ENCODE measurements around the gene KAZN. TPM values are rescaled to one million over a fixed set of nuclear protein-coding genes. Genes with fewer than 3 reads are reported as not detected.

Gene KAZN
- total RNA-seq, 2 experiments from 2014 or later = 0.30 to 0.42 TPM

- ChIA-PET CTCF (no interaction called here), POLR2A (no interaction called here)
These were observed 101.1 kb downstream of the KAZN start for GRCh38 chr1:14699620-14700019.

- ChIA-PET POLR2A (no interaction called here), CTCF (no interaction called here)
These were observed 106.4 kb downstream of the KAZN start for GRCh38 chr1:14704846-14705245.

- ChIA-PET POLR2A (no interaction called here), CTCF (no interaction called here)
These were observed 107.3 kb downstream of the KAZN start for GRCh38 chr1:14705824-14706223.

GRCh38 chr1:14706631-14707030 lies 108.1 kb downstream of the KAZN start:
- ChIA-PET CTCF (no interaction called here), POLR2A (no interaction called here)

- POLR2A ChIA-PET = no interaction called here
- CTCF ChIA-PET = no interaction called here
These were observed 109.3 kb downstream of the KAZN start for GRCh38 chr1:14707531-14708445.

GRCh38 chr1:14710331-14710730 lies 111.8 kb downstream of the KAZN start:
- CTCF ChIA-PET = no interaction called here
- POLR2A ChIA-PET = no interaction called here

- CTCF ChIA-PET = interaction anchor here (0.5 kb wide), 1 partner anchor 652 kb away, joined by 4 read pairs; no protein-coding TSS in a partner anchor
These were observed 113.7 kb downstream of the KAZN start for GRCh38 chr1:14712136-14712535.

GRCh38 chr1:14713077-14713476 lies 114.6 kb downstream of the KAZN start:
- POLR2A ChIA-PET = no interaction called here
- CTCF ChIA-PET = no interaction called here

More at GRCh38 chr1:14712136-14712535, 113.7 kb downstream of the KAZN start:
- POLR2A ChIA-PET = no interaction called here

- POLR2A ChIA-PET = no interaction called here
- CTCF ChIA-PET = no interaction called here
These were observed 116.8 kb downstream of the KAZN start for GRCh38 chr1:14715266-14715665.

GRCh38 chr1:14715802-14716201 lies 117.3 kb downstream of the KAZN start:
- CTCF ChIA-PET = no interaction called here
- POLR2A ChIA-PET = no interaction called here

GRCh38 chr1:14716474-14716873 lies 118.0 kb downstream of the KAZN start:
- ChIA-PET POLR2A (no interaction called here), CTCF (no interaction called here)

- ChIA-PET CTCF (no interaction called here), POLR2A (no interaction called here)
These were observed 120.0 kb downstream of the KAZN start for GRCh38 chr1:14718476-14718875.

GRCh38 chr1:14723401-14723800 lies 124.9 kb downstream of the KAZN start:
- POLR2A ChIA-PET = no interaction called here
- CTCF ChIA-PET = no interaction called here

GRCh38 chr1:14724246-14724645 lies 125.8 kb downstream of the KAZN start:
- CTCF ChIA-PET = no interaction called here
- POLR2A ChIA-PET = no interaction called here

- POLR2A ChIA-PET = no interaction called here
- CTCF ChIA-PET = no interaction called here
These were observed 126.2 kb downstream of the KAZN start for GRCh38 chr1:14724678-14725077.

GRCh38 chr1:14725238-14725637 lies 126.8 kb downstream of the KAZN start:
- ChIA-PET CTCF (no interaction called here), POLR2A (no interaction called here)

GRCh38 chr1:14725695-14726094 lies 127.2 kb downstream of the KAZN start:
- POLR2A ChIA-PET = no interaction called here
- CTCF ChIA-PET = no interaction called here

- POLR2A ChIA-PET = no interaction called here
These were observed 128.1 kb downstream of the KAZN start for GRCh38 chr1:14726606-14727005.

GRCh38 chr1:14728516-14728915 lies 130.0 kb downstream of the KAZN start:
- ChIA-PET CTCF (no interaction called here), POLR2A (no interaction called here)

More at GRCh38 chr1:14726606-14727005, 128.1 kb downstream of the KAZN start:
- CTCF ChIA-PET = no interaction called here

- ChIA-PET POLR2A (no interaction called here), CTCF (no interaction called here)
These were observed 134.2 kb downstream of the KAZN start for GRCh38 chr1:14732728-14733047.

GRCh38 chr1:14733048-14733778 lies 134.7 kb downstream of the KAZN start:
- POLR2A ChIA-PET = no interaction called here
- CTCF ChIA-PET = no interaction called here

- ChIA-PET POLR2A (no interaction called here), CTCF (no interaction called here)
These were observed 135.3 kb downstream of the KAZN start for GRCh38 chr1:14733779-14734140.

All from activated CD8-positive, alpha-beta memory T cell treated with anti-CD3 and anti-CD28 coated beads for 36 hours (primary cell).